ENCODE data around the gene TNXB. TPM values are rescaled to one million over a fixed set of nuclear protein-coding genes. Genes with fewer than 3 reads are reported as not detected.
"Not testable (repeated sequence)": the region's sequence is repeated elsewhere in the genome, so short reads cannot be mapped to it uniquely, and the experiment has no call there.

TNXB gene
- total RNA-seq, 2 experiments from 2014 or later, result 5.7 to 6.4 TPM

DNA sequence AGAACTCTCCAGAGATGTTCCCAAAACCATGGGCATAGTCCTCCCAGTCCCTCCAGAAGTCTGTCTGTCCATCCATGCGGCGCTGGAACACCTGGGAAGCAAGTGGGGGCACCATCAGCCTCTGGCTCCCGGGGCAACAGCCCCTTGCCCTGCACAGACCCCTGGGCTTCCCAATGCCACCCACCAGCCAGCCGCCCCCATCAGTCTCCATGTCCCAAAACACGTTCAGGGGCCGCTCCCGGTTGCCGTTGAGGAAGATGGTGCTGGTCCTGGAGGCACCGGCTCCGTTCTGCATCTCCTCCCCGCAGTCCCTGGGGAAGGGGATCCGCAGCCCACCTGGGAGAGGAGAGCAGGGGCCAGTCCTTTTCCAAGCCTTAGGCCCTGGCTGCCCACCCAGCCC lies 99.6 kb downstream of the TNXB start:
- H3K4me1 Mint-ChIP-seq; H3K36me3 Mint-ChIP-seq (ENCODE audit: low read depth); CTCF ChIA-PET; H3K9me3 Mint-ChIP-seq; DNase-seq; POLR2A ChIA-PET; H3K4me3 Mint-ChIP-seq; H3K27ac Mint-ChIP-seq; H3K27me3 Mint-ChIP-seq: not testable (repeated sequence)

DNA sequence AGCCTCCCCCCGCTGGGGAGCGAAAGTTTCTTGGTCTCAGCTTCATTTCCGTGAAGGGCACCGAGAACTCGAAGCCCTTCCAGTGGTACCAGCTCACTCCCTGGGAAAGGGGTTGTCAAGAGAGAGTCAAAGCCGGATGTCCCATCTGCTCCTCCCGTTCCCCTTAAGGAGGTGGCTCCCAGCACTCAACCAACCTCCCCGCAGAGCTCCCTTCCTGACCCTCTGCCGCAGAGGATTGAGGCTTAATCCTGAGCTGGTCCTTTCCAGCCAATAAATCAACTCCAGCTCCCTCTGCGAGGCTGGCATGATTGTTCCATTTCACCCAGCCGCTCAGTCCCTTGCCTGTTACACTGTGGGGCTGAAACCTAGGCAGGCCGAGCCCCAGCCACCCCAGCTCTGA lies 100.5 kb downstream of the TNXB start:
- H3K36me3 Mint-ChIP-seq (ENCODE audit: low read depth); H3K4me1 Mint-ChIP-seq; POLR2A ChIA-PET; H3K27me3 Mint-ChIP-seq; H3K4me3 Mint-ChIP-seq; CTCF ChIA-PET; DNase-seq; H3K27ac Mint-ChIP-seq; H3K9me3 Mint-ChIP-seq: not testable (repeated sequence)

DNA sequence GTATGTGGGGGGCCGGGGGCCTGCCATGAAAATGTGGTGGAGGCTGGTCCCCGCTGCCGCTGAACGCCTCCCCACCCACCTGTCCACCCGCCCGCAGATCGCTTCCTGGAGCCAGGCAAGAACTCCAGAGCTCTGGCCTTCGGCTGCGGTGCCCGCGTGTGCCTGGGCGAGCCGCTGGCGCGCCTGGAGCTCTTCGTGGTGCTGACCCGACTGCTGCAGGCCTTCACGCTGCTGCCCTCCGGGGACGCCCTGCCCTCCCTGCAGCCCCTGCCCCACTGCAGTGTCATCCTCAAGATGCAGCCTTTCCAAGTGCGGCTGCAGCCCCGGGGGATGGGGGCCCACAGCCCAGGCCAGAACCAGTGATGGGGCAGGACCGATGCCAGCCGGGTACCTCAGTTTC lies 101.1 kb downstream of the TNXB start:
- H3K27ac Mint-ChIP-seq; H3K4me3 Mint-ChIP-seq; DNase-seq; CTCF ChIA-PET; H3K4me1 Mint-ChIP-seq; H3K9me3 Mint-ChIP-seq; POLR2A ChIA-PET; H3K36me3 Mint-ChIP-seq (ENCODE audit: low read depth); H3K27me3 Mint-ChIP-seq: not testable (repeated sequence)

DNA sequence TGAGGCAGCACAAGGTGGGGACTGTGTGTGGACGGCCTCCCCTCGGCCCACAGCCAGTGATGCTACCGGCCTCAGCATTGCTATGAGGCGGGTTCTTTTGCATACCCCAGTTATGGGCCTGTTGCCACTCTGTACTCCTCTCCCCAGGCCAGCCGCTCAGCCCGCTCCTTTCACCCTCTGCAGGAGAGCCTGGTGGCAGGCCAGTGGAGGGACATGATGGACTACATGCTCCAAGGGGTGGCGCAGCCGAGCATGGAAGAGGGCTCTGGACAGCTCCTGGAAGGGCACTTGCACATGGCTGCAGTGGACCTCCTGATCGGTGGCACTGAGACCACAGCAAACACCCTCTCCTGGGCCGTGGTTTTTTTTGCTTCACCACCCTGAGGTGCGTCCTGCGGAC lies 102.1 kb downstream of the TNXB start:
- H3K4me1 Mint-ChIP-seq; H3K4me3 Mint-ChIP-seq; H3K27me3 Mint-ChIP-seq; H3K36me3 Mint-ChIP-seq (ENCODE audit: low read depth); CTCF ChIA-PET; POLR2A ChIA-PET; H3K27ac Mint-ChIP-seq; H3K9me3 Mint-ChIP-seq; DNase-seq: not testable (repeated sequence)

DNA sequence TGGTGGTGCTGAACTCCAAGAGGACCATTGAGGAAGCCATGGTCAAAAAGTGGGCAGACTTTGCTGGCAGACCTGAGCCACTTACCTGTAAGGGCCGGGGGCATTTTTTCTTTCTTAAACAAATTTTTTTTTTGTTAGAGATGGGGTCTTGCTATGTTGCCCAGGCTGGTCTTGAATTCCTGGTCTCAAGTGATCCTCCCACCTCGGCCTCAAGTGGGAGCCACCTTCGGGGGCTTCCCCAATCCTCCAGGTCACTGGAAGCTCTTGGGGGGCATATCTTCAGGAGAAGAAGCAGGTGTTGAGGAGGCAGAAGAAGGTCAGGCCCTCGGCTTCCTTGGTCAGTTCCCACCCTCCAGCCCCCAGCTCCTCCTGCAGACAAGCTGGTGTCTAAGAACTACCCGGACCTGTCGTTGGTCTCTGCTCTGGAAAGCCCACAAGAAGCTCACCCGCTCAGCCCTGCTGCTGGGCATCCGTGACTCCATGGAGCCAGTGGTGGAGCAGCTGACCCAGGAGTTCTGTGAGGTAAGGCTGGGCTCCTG lies 103.1 kb downstream of the TNXB start:
- H3K4me1 Mint-ChIP-seq; H3K9me3 Mint-ChIP-seq; POLR2A ChIA-PET; H3K4me3 Mint-ChIP-seq; H3K36me3 Mint-ChIP-seq (ENCODE audit: low read depth); DNase-seq; H3K27ac Mint-ChIP-seq; H3K27me3 Mint-ChIP-seq: not testable (repeated sequence)
- CTCF ChIA-PET, result interaction anchor here (1.2 kb wide), 1 partner anchor 55 kb away, joined by 3 read pairs; no protein-coding TSS in a partner anchor

DNA sequence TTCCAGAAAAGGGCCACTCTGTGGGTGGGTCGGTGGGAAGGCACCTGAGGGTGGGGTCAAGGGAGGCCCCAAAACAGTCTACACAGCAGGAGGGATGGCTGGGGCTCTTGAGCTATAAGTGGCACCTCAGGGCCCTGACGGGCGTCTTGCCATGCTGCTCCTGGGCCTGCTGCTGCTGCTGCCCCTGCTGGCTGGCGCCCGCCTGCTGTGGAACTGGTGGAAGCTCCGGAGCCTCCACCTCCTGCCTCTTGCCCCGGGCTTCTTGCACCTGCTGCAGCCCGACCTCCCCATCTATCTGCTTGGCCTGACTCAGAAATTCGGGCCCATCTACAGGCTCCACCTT lies 103.6 kb downstream of the TNXB start:
- H3K27me3 Mint-ChIP-seq; H3K27ac Mint-ChIP-seq; H3K4me3 Mint-ChIP-seq; H3K36me3 Mint-ChIP-seq (ENCODE audit: low read depth); POLR2A ChIA-PET; DNase-seq; H3K9me3 Mint-ChIP-seq; H3K4me1 Mint-ChIP-seq: not testable (repeated sequence)
- CTCF ChIA-PET, result interaction anchor here (1.2 kb wide), 1 partner anchor 54 kb away, joined by 3 read pairs; no protein-coding TSS in a partner anchor

DNA sequence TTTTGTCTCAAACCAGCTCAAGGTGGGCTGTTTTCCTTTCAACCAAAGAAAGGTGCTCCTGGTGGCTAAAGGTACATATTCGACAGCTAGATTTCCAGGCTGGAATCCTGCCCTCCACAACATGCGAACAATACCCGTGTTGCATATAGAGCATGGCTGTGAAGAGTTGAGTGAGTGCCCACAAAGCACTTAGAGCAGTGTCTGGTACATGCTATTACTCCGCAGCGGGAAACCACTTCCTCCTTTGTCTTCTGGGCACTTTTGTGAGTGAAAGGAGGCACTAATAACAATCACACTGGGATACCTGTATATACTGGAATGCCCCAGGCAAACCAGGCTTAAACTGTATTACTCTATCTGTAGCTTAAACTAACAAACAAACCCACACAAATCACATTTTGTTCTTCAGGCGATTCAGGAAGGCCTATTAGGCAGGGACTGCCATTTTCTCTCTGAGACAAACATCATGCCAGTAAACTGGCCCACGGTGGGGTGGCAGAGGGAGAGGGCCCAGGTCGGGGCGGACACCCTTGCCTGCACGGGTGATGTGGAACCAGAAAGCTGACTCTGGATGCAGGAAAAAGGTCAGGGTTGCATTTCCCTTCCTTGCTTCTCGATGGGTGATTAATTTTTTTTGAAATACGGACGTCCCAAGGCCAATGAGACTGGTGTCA lies 104.1 kb downstream of the TNXB start:
- H3K27me3 Mint-ChIP-seq; H3K9me3 Mint-ChIP-seq; H3K4me1 Mint-ChIP-seq; H3K27ac Mint-ChIP-seq; DNase-seq; H3K4me3 Mint-ChIP-seq; H3K36me3 Mint-ChIP-seq (ENCODE audit: low read depth); POLR2A ChIA-PET: not testable (repeated sequence)
- CTCF ChIA-PET, result interaction anchor here (1.2 kb wide), 1 partner anchor 54 kb away, joined by 3 read pairs; no protein-coding TSS in a partner anchor

DNA sequence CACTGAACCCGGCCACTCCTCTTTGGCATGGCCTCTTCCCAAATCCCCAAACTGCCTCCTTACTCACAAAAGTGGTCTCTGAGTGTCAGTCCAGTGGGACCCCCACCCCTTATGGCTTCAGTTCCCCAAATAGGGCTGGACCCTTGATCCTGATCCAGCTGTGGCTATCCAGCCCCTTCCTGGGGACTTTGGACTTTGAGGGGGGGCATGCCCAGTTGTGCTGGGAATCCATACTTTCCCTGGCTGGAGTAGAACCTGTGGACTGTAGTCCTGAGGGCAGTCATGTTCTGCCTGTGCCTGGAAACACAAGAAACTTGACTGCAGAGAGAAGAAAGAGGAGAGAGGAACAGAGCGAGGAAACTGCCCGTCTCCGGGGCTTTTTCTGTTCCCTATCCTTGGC lies 104.7 kb downstream of the TNXB start:
- DNase-seq; H3K9me3 Mint-ChIP-seq; H3K36me3 Mint-ChIP-seq (ENCODE audit: low read depth); CTCF ChIA-PET; H3K4me1 Mint-ChIP-seq; POLR2A ChIA-PET; H3K27ac Mint-ChIP-seq; H3K4me3 Mint-ChIP-seq; H3K27me3 Mint-ChIP-seq: not testable (repeated sequence)

DNA sequence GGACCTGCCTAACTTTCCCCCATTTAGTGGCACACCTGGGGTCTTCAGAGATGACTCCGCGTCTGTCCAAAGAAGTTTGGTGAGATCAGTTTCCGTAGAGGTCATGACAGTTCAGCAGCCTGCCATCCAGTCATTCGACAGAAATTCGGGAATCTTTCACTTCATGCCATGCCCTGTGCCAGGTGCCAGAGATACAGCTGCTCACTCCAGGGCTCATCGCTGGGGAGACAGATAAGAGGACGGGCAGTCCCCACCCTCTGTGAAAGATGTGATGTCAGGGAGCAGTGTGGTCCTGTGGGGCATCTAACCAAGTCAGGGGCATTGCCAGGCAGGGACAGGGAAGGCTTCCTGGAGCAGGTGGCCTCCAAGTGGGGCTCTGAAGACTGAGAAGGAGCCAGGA lies 105.8 kb downstream of the TNXB start:
- H3K9me3 Mint-ChIP-seq; H3K27ac Mint-ChIP-seq; CTCF ChIA-PET; H3K4me3 Mint-ChIP-seq; H3K4me1 Mint-ChIP-seq; POLR2A ChIA-PET; H3K36me3 Mint-ChIP-seq (ENCODE audit: low read depth); DNase-seq; H3K27me3 Mint-ChIP-seq: not testable (repeated sequence)

DNA sequence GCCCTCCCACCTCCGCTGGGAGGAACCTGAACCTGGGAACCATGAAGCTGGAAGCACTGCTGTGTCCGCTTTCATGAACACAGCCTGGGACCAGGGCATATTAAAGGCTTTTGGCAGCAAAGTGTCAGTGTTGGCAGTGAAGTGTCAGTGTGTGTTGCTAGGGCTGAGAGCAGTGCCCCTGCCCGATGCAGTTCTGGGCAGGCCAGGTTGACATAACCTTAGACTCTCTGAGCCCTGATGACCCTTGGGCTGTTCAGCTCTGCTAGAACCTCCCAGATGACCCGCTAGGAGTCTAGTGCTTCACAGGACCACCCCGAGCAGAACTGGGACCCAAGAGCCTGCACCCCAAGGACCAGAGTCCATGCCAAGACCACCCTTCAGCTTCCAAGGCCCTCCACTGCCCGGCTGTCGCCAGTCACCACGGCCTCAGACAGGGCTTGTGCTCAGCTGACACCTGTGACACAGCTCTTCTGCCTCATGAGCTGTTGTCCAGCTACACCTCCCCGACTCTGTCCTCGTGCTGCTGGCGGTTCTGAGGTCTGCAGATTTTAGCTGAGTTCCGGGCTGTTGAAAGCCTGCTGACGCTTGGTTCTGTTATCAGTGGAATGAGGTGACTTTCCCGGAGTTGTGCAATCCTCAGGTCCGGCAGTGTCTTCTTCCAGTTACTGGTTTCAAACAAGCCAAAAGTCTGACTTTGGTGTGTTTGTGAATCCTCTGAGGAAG lies 106.4 kb downstream of the TNXB start:
- H3K4me3 Mint-ChIP-seq; H3K27ac Mint-ChIP-seq; H3K36me3 Mint-ChIP-seq (ENCODE audit: low read depth); POLR2A ChIA-PET; H3K9me3 Mint-ChIP-seq; H3K4me1 Mint-ChIP-seq; H3K27me3 Mint-ChIP-seq; CTCF ChIA-PET; DNase-seq: not testable (repeated sequence)

DNA sequence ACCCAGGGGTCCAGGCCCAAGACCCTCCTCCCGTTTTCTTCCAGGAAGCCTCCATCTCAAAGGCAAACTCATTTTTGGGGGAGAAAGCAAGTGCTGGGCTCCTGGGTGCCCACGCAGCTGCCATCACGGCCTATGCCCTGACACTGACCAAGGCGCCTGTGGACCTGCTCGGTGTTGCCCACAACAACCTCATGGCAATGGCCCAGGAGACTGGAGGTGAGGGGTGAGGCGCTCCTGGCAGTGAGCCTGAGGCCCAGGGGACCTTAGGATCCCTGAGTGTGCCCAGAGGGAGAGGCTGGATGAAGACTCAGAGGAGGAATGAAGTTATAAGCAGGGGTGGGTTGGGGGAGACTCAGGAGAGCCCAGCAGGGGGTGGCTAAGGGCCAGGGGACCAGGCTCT lies 112.8 kb downstream of the TNXB start:
- DNase-seq; H3K36me3 Mint-ChIP-seq (ENCODE audit: low read depth); H3K27me3 Mint-ChIP-seq; H3K4me1 Mint-ChIP-seq; H3K27ac Mint-ChIP-seq; CTCF ChIA-PET; POLR2A ChIA-PET; H3K9me3 Mint-ChIP-seq; H3K4me3 Mint-ChIP-seq: not testable (repeated sequence)

DNA sequence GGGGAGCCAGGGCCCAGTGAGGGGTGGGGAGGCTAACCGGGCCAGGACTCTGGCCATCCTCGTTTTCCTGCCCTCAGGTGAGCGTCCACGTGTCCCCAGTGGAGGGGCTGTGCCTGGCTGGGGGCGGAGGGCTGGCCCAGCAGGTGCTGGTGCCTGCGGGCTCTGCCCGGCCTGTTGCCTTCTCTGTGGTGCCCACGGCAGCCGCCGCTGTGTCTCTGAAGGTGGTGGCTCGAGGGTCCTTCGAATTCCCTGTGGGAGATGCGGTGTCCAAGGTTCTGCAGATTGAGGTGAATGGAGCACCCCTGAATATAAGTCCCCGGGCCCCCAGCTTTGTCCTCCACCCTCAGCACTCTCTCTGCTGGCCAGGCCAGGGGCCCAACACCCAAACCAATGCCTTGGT lies 114.7 kb downstream of the TNXB start:
- H3K27ac Mint-ChIP-seq; H3K9me3 Mint-ChIP-seq; H3K4me1 Mint-ChIP-seq; H3K4me3 Mint-ChIP-seq; CTCF ChIA-PET; H3K27me3 Mint-ChIP-seq; POLR2A ChIA-PET; H3K36me3 Mint-ChIP-seq (ENCODE audit: low read depth); DNase-seq: not testable (repeated sequence)

All from activated CD4-positive, alpha-beta memory T cell treated with anti-CD3 and anti-CD28 coated beads, Interleukin-2, amount 10 ng/mL, durations not matched to agents 7 days and 5 days (primary cell).